Measurements from ENCODE around the gene EEF2. TPM values are rescaled to one million over a fixed set of nuclear protein-coding genes. Genes with fewer than 3 reads are reported as not detected.

Gene EEF2
- total RNA-seq, 1 experiment from 2014 or later: 3,126 TPM

DNA sequence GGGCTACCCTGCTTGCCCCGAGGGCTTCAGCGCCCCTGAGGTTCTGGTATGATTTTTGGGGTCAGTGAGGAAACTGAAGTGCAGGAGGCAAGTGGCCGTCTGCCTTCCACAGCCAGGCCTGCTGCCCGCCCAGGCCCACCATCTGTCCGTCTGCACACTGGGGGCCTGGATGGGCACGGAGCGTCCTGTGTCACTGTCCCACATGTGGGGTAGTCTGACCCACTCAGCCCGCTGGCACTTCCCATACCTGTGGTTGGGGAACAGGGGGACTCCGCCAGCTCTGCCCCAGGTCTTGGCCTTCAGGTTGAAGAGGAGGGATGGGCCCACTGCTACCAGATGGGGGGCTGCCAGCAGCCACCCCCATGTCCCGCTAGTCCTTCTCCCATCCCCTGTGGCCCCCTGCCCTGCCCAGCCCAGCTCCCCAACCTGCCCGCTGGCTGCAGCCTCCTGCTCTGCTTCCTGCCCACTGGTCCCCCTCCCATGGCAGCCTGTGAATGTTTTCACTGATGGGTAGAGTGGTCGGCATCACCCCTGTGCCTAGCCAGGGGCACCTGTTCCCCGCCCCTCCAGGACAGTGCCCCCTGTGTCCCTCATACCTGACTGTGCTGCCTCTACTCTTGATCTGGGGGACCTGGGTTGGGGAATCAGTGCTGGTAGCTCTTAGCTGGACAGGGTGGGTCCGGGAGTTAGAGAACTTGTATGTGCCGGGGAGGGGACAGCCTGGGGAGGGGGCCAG, 31.8 kb upstream of the EEF2 start:
- H3K27ac Mint-ChIP-seq (ENCODE audit: low read depth, unreplicated experiment): no peak overlapping the region
- no peaks in the 10 kb centered on the region for H3K4me1 Mint-ChIP-seq (ENCODE audit: insufficient read depth, unreplicated experiment)
- H3K4me3 Mint-ChIP-seq (ENCODE audit: unreplicated experiment): no peak overlapping the region
- H3K9me3 Mint-ChIP-seq (ENCODE audit: unreplicated experiment): no peaks in the 10 kb centered on the region
- POLR2A ChIA-PET: interaction anchor here (1.2 kb wide), 1 partner anchor 10 kb away, joined by 3 read pairs; the partner anchor contains the start of gene PIAS4
- TF ChIP-seq, protein P1, sequence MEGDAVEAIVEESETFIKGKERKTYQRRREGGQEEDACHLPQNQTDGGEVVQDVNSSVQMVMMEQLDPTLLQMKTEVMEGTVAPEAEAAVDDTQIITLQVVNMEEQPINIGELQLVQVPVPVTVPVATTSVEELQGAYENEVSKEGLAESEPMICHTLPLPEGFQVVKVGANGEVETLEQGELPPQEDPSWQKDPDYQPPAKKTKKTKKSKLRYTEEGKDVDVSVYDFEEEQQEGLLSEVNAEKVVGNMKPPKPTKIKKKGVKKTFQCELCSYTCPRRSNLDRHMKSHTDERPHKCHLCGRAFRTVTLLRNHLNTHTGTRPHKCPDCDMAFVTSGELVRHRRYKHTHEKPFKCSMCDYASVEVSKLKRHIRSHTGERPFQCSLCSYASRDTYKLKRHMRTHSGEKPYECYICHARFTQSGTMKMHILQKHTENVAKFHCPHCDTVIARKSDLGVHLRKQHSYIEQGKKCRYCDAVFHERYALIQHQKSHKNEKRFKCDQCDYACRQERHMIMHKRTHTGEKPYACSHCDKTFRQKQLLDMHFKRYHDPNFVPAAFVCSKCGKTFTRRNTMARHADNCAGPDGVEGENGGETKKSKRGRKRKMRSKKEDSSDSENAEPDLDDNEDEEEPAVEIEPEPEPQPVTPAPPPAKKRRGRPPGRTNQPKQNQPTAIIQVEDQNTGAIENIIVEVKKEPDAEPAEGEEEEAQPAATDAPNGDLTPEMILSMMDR (IDR thresholded peaks at IDR 0.05; ENCODE audit: unreplicated experiment): no peak
- peaks cover 25% of the 10 kb centered on the region for H3K36me3 Mint-ChIP-seq (ENCODE audit: insufficient read depth, unreplicated experiment)
- CTCF ChIA-PET: interaction anchor here (0.7 kb wide), 1 partner anchor 334 kb away, joined by 5 read pairs; no protein-coding TSS in a partner anchor
- DNase-seq (ENCODE audit: unreplicated experiment): no peak
- intact Hi-C loops (cut with micrococcal nuclease): no loop called here
- H3K27me3 Mint-ChIP-seq (ENCODE audit: insufficient read depth, unreplicated experiment): no peaks in the 10 kb centered on the region
- no TSS peak for BruUV-seq (replicated peaks)

DNA sequence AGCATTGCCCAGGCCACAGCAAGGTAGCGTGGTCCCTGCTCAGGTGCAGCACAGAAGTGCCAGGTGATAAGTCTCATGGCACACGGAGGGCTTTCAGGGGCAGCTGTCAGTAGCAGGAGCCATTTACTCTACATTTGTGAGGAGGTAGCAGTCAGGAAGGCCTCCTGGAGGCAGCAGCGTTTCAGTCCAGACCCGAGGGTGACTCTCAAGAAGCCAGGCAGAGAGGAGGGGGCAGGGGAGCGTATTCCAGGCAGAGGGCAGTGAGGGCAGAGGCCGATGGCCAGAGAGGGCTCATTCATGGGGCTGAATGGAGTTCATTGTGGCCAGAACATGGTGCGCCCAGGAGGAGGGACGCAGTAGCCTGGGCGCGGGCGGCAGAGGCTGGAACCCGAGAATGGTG, 31.2 kb upstream of the EEF2 start:
- POLR2A ChIA-PET: interaction anchor here (1.2 kb wide), 1 partner anchor 9 kb away, joined by 3 read pairs; the partner anchor contains the start of gene PIAS4
- TF ChIP-seq, protein P1 (IDR thresholded peaks at IDR 0.05; ENCODE audit: unreplicated experiment): no peak
- intact Hi-C loops (cut with micrococcal nuclease): no loop called here
- H3K36me3 Mint-ChIP-seq (ENCODE audit: insufficient read depth, unreplicated experiment): peaks cover 19% of the 10 kb centered on the region
- H3K4me1 Mint-ChIP-seq (ENCODE audit: insufficient read depth, unreplicated experiment): no peaks in the 10 kb centered on the region
- H3K9me3 Mint-ChIP-seq (ENCODE audit: unreplicated experiment): no peaks in the 10 kb centered on the region
- no peak for DNase-seq (ENCODE audit: unreplicated experiment)
- no peak overlapping the region for H3K4me3 Mint-ChIP-seq (ENCODE audit: unreplicated experiment)
- H3K27ac Mint-ChIP-seq (ENCODE audit: low read depth, unreplicated experiment): no peak overlapping the region
- BruUV-seq (replicated peaks): no TSS peak
- no peaks in the 10 kb centered on the region for H3K27me3 Mint-ChIP-seq (ENCODE audit: insufficient read depth, unreplicated experiment)
- CTCF ChIA-PET: no interaction called here

GRCh38 chr19:4015705-4016402, 30.6 kb upstream of the EEF2 start:
- DNase-seq (ENCODE audit: unreplicated experiment): no peak
- Mint-ChIP-seq H3K9me3 (ENCODE audit: unreplicated experiment) (no peaks in the 10 kb centered on the region), H3K27ac (ENCODE audit: low read depth, unreplicated experiment) (no peak overlapping the region), H3K36me3 (ENCODE audit: insufficient read depth, unreplicated experiment) (peaks cover 22% of the 10 kb centered on the region), H3K4me1 (ENCODE audit: insufficient read depth, unreplicated experiment) (peaks cover 4% of the 10 kb centered on the region), H3K27me3 (ENCODE audit: insufficient read depth, unreplicated experiment) (no peaks in the 10 kb centered on the region), H3K4me3 (ENCODE audit: unreplicated experiment) (no peak overlapping the region)
- intact Hi-C loops (cut with micrococcal nuclease): no loop called here
- BruUV-seq (replicated peaks): no TSS peak
- ChIA-PET CTCF (no interaction called here), POLR2A (no interaction called here)
- TF ChIP-seq, protein P1 (IDR thresholded peaks at IDR 0.05; ENCODE audit: unreplicated experiment): no peak

All from MCF 10A (cell line).